Adrenal gland (tissue), 12 donors: ENCODE measurements around the gene CALN1. TPM values are rescaled to one million over a fixed set of nuclear protein-coding genes. Genes with fewer than 3 reads are reported as not detected.
A peak's percentile ranks its signal among the peaks of the same experiment; 100 is the strongest.

Experiments
- DNase-seq, 7 donors: peaks; one replicate each; pipeline ENCODE4 v3.0.0-alpha.2; 2019 to 2020
- H3K27ac ChIP-seq, 5 donors: fragments of 200-600 bp; sonication (generic) in 4 of 5; 1 replicate in 3 of 5; 2 replicates in 2 of 5; pipeline versions ENCODE4 v1.5.1 to v1.8.0; 2016 to 2020; ENCODE audit warnings: mild to moderate bottlenecking in 1 of 5
- H3K27me3 ChIP-seq: fragments of 200-600 bp; 2 replicates; pipeline ENCODE4 v1.8.0; 2021
- H3K36me3 ChIP-seq, 2 donors: fragments of 200-600 bp; replicated peaks in 1 of 2; 1 replicate in 1 of 2; 2 replicates in 1 of 2; pipeline versions ENCODE4 v1.5.1 to v1.8.0; 2018 to 2022
- H3K4me1 ChIP-seq, 2 donors: fragments of 200-600 bp; replicated peaks in 1 of 2; 1 replicate in 1 of 2; 2 replicates in 1 of 2; pipeline versions ENCODE4 v1.5.1 to v1.8.0; 2018 to 2021
- H3K4me3 ChIP-seq, 4 donors: fragments of 200-600 bp; sonication (generic) in 3 of 4; one replicate each; pipeline ENCODE4 v1.5.1; 2016 to 2018
- H3K9me3 ChIP-seq, 3 donors: fragments of 200-600 bp; sonication (generic) in 1 of 3; replicated peaks in 1 of 3; 1 replicate in 2 of 3; 2 replicates in 1 of 3; pipeline versions ENCODE4 v1.5.1 to v1.8.0; 2016 to 2021
- POLR2A ChIP-seq, 2 donors: fragments of 450-650 bp; IDR thresholded peaks; one replicate each; pipeline ENCODE4 v1.6.1; 2017; ENCODE audit warnings: antibody characterized with exemption in 2 of 2, mild to moderate bottlenecking in 2 of 2, moderate library complexity in 1 of 2
- WGBS, 4 donors: extraction: QIAGEN DNeasy Blood & Tissue Kit in 2 of 4; methylation state at CpG; one replicate each; pipeline versions ENCODE4 v1.1.5 to v1.1.7; 2013 to 2017; 5-methylcytosine and 5-hydroxymethylcytosine counted together
- intact Hi-C, 2 donors: fragments of 100-400 bp; cut with DNase I; formaldehyde crosslinking; loops; one replicate each; pipeline versions ENCODE4 v1.14.1 to v1.15.0; 2022 to 2023
- polyA plus RNA-seq, 3 donors: library from polyadenylated mRNA; stranded (reverse); fragments of 200-250 nt in 2 of 3; fragments of 350-450 nt in 1 of 3; fragmentation: Illumina TruSeq in 1 of 3; extraction: RNeasy Lipid Tissue Mini Kit (QIAGEN cat#74804) in 1 of 3; gene quantifications; one replicate each; pipeline ENCODE4 v1.2.3, GENCODE V29; 2013 to 2014
- total RNA-seq, 9 donors: library from RNA; depleted of rRNA in 4 of 9; stranded (reverse); fragments of >200 nt in 4 of 9; fragments of 120-200 nt in 1 of 9; fragmentation: NEBNext Ultra II Directional in 1 of 9; extraction: Animal tissue kit (Norgen Biotek cat#: 25700) in 1 of 9; gene quantifications; one replicate each; pipeline versions ENCODE4 v1.1.0 to v1.2.4, GENCODE V29; 2013 to 2023
- TF ChIP-seq, protein P1 (sequence below), 6 experiments: fragments of 450-650 bp in 4 of 6; fragments of 200-600 bp in 2 of 6; sonication (generic) in 1 of 6; IDR thresholded peaks; 1 replicate in 5 of 6; 2 replicates in 1 of 6; pipeline versions ENCODE4 v1.5.1 to v1.8.0; 2016 to 2021; ENCODE audit warnings: antibody characterized with exemption in 6 of 6, mild to moderate bottlenecking in 2 of 6, moderate library complexity in 1 of 6
- donor health status: healthy with polysubstance abuse.
- donor health status: Bipolar disorder and iron deficiency.
- donor health status: DM: yes; HTN: yes; CAD: no.
- donor health status: DM: no; HTN: no; CAD: no.
- donor health status: DM: no; HTN: no; CAD: no.
- donor health status: DM: yes; HTN: yes; CAD: no.

CALN1 gene
- total and polyA plus RNA-seq, 12 donors = 4.3 to 51.5 (median 15.2) TPM

DNA sequence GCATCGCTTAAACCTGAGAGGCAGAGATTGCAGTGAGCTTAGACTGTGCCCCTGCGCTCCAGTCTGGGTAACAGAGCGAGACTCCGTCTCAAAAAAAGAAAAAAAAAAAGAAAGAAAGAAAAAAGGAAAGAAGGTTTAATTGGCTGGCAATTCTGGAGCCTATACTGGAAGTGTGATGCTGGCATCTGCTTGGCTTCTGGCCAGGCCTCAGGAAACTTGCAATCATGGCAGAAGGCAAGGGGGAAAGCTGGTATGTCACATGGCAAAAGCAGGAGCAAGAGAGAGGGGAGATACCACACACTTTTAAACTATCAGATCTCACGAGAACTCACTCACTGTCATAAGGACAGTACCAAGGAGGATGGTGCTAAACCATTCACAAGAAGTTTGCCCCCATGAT, 190.0 kb downstream of the CALN1 start:
- H3K9me3 ChIP-seq = no peaks in the 10 kb centered on the region
- intact Hi-C loops = no loop called here

GRCh38 chr7:72219500-72219899, 192.6 kb downstream of the CALN1 start:
- no peaks in the 10 kb centered on the region for H3K27me3 ChIP-seq
- TF ChIP-seq, protein P1, sequence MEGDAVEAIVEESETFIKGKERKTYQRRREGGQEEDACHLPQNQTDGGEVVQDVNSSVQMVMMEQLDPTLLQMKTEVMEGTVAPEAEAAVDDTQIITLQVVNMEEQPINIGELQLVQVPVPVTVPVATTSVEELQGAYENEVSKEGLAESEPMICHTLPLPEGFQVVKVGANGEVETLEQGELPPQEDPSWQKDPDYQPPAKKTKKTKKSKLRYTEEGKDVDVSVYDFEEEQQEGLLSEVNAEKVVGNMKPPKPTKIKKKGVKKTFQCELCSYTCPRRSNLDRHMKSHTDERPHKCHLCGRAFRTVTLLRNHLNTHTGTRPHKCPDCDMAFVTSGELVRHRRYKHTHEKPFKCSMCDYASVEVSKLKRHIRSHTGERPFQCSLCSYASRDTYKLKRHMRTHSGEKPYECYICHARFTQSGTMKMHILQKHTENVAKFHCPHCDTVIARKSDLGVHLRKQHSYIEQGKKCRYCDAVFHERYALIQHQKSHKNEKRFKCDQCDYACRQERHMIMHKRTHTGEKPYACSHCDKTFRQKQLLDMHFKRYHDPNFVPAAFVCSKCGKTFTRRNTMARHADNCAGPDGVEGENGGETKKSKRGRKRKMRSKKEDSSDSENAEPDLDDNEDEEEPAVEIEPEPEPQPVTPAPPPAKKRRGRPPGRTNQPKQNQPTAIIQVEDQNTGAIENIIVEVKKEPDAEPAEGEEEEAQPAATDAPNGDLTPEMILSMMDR (IDR thresholded peaks at IDR 0.05) = no peak
- TF ChIP-seq POLR2A (IDR thresholded peaks at IDR 0.05) = no peak
- DNase-seq = no peak
- 90 to 99% (median 93%) methylated on average over 7 of the region's 7 CpGs for WGBS, 4 donors
- intact Hi-C loops = no loop called here
- H3K9me3 ChIP-seq = no peaks in the 10 kb centered on the region
- H3K4me1 ChIP-seq = no peaks in the 10 kb centered on the region
- no peak overlapping the region for H3K27ac ChIP-seq
- H3K4me3 ChIP-seq = no peak overlapping the region
- no peaks in the 10 kb centered on the region for H3K36me3 ChIP-seq

More for the DNA sequence above, 190.0 kb downstream of the CALN1 start:
- WGBS, 4 donors = 88 to 96% (median 92%) methylated on average over 5 of the region's 5 CpGs
- no peaks in the 10 kb centered on the region for H3K27me3 ChIP-seq
- H3K36me3 ChIP-seq = no peaks in the 10 kb centered on the region
- TF ChIP-seq, protein P1 (IDR thresholded peaks at IDR 0.05) = no peak
- no peak for TF ChIP-seq POLR2A (IDR thresholded peaks at IDR 0.05)
- H3K4me3 ChIP-seq = no peak overlapping the region
- H3K27ac ChIP-seq = no peak overlapping the region
- no peak for DNase-seq
- no peaks in the 10 kb centered on the region for H3K4me1 ChIP-seq

- Histone ChIP-seq H3K27me3 (no peaks in the 10 kb centered on the region), H3K9me3 (no peaks in the 10 kb centered on the region), H3K4me1 (no peaks in the 10 kb centered on the region), H3K36me3 (no peaks in the 10 kb centered on the region), H3K27ac (no peak overlapping the region), H3K4me3 (no peak overlapping the region)
- WGBS, 4 donors = 58 to 61% (median 60%) methylated on average over 3 to 5 of the region's 5 CpGs
- TF ChIP-seq, protein P1 (IDR thresholded peaks at IDR 0.05) = no peak
- no peak for TF ChIP-seq POLR2A (IDR thresholded peaks at IDR 0.05)
- intact Hi-C loops = no loop called here
- peak; percentile 30 to 65 (median 40) for DNase-seq
These were observed 195.0 kb downstream of the CALN1 start for GRCh38 chr7:72217151-72217550.

- TF ChIP-seq, protein P1 (IDR thresholded peaks at IDR 0.05) = no peak
- no peak for TF ChIP-seq POLR2A (IDR thresholded peaks at IDR 0.05)
- Histone ChIP-seq H3K4me1 (no peaks in the 10 kb centered on the region), H3K27me3 (no peaks in the 10 kb centered on the region), H3K9me3 (no peaks in the 10 kb centered on the region), H3K27ac (no peak overlapping the region), H3K36me3 (no peaks in the 10 kb centered on the region), H3K4me3 (no peak overlapping the region)
- 57 to 92% (median 88%) methylated on average over 5 of the region's 5 CpGs; no CpG with 5 or more reads in 1 of the 4 donors for WGBS, 4 donors
- intact Hi-C loops = no loop called here
- DNase-seq = no peak
These were observed 198.4 kb downstream of the CALN1 start for GRCh38 chr7:72213769-72214168.
